Suprapubic skin (tissue), 3 donors: ENCODE measurements around the gene LIN28B.

Experiments
- EP300 ChIP-seq: sonication (generic); formaldehyde crosslinking; IDR thresholded peaks from one replicate; pipeline ENCODE4 v1.6.1; 2017; ENCODE audit warnings: antibody characterized with exemption
- TF ChIP-seq, protein P1 (sequence below), 2 donors: fragments of 200-600 bp in 1 of 2; fragments of 450-650 bp in 1 of 2; sonication (generic) in 1 of 2; IDR thresholded peaks; one replicate each; pipeline ENCODE4 v1.5.1; 2016 to 2019; ENCODE audit warnings: antibody characterized with exemption in 2 of 2, mild to moderate bottlenecking in 1 of 2, moderate library complexity in 1 of 2

- TF ChIP-seq EP300, result no peak
- TF ChIP-seq, protein P1, sequence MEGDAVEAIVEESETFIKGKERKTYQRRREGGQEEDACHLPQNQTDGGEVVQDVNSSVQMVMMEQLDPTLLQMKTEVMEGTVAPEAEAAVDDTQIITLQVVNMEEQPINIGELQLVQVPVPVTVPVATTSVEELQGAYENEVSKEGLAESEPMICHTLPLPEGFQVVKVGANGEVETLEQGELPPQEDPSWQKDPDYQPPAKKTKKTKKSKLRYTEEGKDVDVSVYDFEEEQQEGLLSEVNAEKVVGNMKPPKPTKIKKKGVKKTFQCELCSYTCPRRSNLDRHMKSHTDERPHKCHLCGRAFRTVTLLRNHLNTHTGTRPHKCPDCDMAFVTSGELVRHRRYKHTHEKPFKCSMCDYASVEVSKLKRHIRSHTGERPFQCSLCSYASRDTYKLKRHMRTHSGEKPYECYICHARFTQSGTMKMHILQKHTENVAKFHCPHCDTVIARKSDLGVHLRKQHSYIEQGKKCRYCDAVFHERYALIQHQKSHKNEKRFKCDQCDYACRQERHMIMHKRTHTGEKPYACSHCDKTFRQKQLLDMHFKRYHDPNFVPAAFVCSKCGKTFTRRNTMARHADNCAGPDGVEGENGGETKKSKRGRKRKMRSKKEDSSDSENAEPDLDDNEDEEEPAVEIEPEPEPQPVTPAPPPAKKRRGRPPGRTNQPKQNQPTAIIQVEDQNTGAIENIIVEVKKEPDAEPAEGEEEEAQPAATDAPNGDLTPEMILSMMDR (IDR thresholded peaks at IDR 0.05), result no peak
These were observed 155.7 kb downstream of the LIN28B start for GRCh38 chr6:105112577-105112976.
